PC-3 (cell line): ENCODE results near the gene SLC39A11. TPM values are rescaled to one million over a fixed set of nuclear protein-coding genes. Genes with fewer than 3 reads are reported as not detected.
"Not testable (repeated sequence)": the region's sequence is repeated elsewhere in the genome, so short reads cannot be mapped to it uniquely, and the experiment has no call there.

Experiments
- ATAC-seq: fragments of 200-7000 bp; cut with Tn5 transposase; 2 replicates; pipeline ENCODE4 v1.9.1; 2020; ENCODE audit warnings: mild to moderate bottlenecking, moderate library complexity
- BruUV-seq: library from RNA; stranded (reverse); fragments of 400-500 nt; replicated peaks from 2 replicates; lab custom pipeline; 2021; lab: Mats Ljungman, UMichigan
- CTCF ChIA-PET: fragments of 300-600 bp; sonication (Branson Sonifier 250); formaldehyde crosslinking; loops from one replicate; lab custom pipeline; 2022; ENCODE audit warnings: antibody characterized with exemption; lab: Charles Lee
- POLR2A ChIA-PET: fragments of 300-600 bp; sonication (Branson Sonifier 250); formaldehyde crosslinking; loops from one replicate; lab custom pipeline; 2022; ENCODE audit warnings: antibody characterized with exemption; ENCODE audit not compliant: unreplicated experiment; lab: Charles Lee
- DNase-seq: peaks from one replicate; pipeline ENCODE4 v3.0.0-alpha.2; 2015
- H2AFZ ChIP-seq: fragments of 300-600 bp; sonication (generic); 2 replicates; pipeline ENCODE4 v1.6.0; 2016; ENCODE audit warnings: antibody characterized with exemption, low read length
- H3F3A ChIP-seq: fragments of 300-600 bp; sonication (generic); one replicate; pipeline ENCODE4 v1.6.0; 2017; ENCODE audit warnings: antibody characterized with exemption, low read length, control low read depth, mild to moderate bottlenecking; ENCODE audit not compliant: unreplicated experiment
- H3K27ac ChIP-seq: fragments of 300-600 bp; sonication (generic); 2 replicates; pipeline ENCODE4 v1.5.1; 2016; ENCODE audit warnings: mild to moderate bottlenecking, low read length
- H3K27me3 ChIP-seq: fragments of 300-600 bp; sonication (generic); 2 replicates; pipeline ENCODE4 v1.6.1; 2016; ENCODE audit warnings: low read length, mixed read lengths
- H3K36me3 ChIP-seq: fragments of 300-600 bp; sonication (generic); 2 replicates; pipeline ENCODE4 v1.6.1; 2016; ENCODE audit warnings: low read depth, mixed run types, low read length, mixed read lengths
- H3K4me1 ChIP-seq: fragments of 300-600 bp; sonication (generic); 2 replicates; pipeline ENCODE4 v1.5.1; 2016; ENCODE audit warnings: low read length; ENCODE audit not compliant: insufficient read depth
- H3K4me2 ChIP-seq: fragments of 300-600 bp; sonication (generic); 2 replicates; pipeline ENCODE4 v1.6.0; 2016; ENCODE audit warnings: low read length
- H3K4me3 ChIP-seq: fragments of 300-600 bp; sonication (generic); 2 replicates; pipeline ENCODE4 v1.5.1; 2016; ENCODE audit warnings: mild to moderate bottlenecking, low read length, mixed read lengths
- H3K79me2 ChIP-seq: fragments of 300-600 bp; sonication (generic); 2 replicates; pipeline ENCODE4 v1.6.1; 2017; ENCODE audit warnings: low read length, mixed read lengths
- H3K9ac ChIP-seq: fragments of 300-600 bp; sonication (generic); 2 replicates; pipeline ENCODE4 v1.6.0; 2016; ENCODE audit warnings: mild to moderate bottlenecking, low read length
- H3K9me2 ChIP-seq: fragments of 300-600 bp; sonication (generic); replicated peaks from 2 replicates; pipeline ENCODE4 v1.6.1; 2016; ENCODE audit warnings: mixed run types, low read length, mixed read lengths
- H3K9me3 ChIP-seq: fragments of 300-600 bp; sonication (generic); 2 replicates; pipeline ENCODE4 v1.6.1; 2016; ENCODE audit warnings: low read length, mixed read lengths
- H4K20me1 ChIP-seq: fragments of 300-600 bp; sonication (generic); 2 replicates; pipeline ENCODE4 v1.6.1; 2016; ENCODE audit warnings: low read length, mixed read lengths
- CTCF ChIP-seq: fragments of 300-600 bp; sonication (generic); conservative IDR thresholded peaks from 2 replicates; pipeline ENCODE4 v1.5.1; 2017; ENCODE audit warnings: antibody characterized with exemption, low read depth, mild to moderate bottlenecking, low read length
- EZH2 ChIP-seq: fragments of 300-600 bp; sonication (generic); IDR thresholded peaks from one replicate; pipeline ENCODE4 v1.6.1; 2017; ENCODE audit warnings: antibody characterized with exemption, mild to moderate bottlenecking, low read length; ENCODE audit not compliant: unreplicated experiment
- EZH2phosphoT487 ChIP-seq: fragments of 300-600 bp; sonication (generic); IDR thresholded peaks from 2 replicates; pipeline ENCODE4 v1.6.1; 2018; ENCODE audit warnings: mild to moderate bottlenecking, antibody characterized with exemption, low read length, borderline replicate concordance
- intact Hi-C: fragments of 100-400 bp; cut with micrococcal nuclease; formaldehyde crosslinking; loops from 2 replicates; pipeline ENCODE4 v1.9.0; 2023
- total RNA-seq: library from RNA; depleted of rRNA; stranded (reverse); fragments of >200 nt; gene quantifications from 2 replicates; pipeline ENCODE4 v1.2.3, GENCODE V29; 2014

Gene SLC39A11
- total RNA-seq, 1 experiment from 2014 or later, result 37.7 TPM

DNA sequence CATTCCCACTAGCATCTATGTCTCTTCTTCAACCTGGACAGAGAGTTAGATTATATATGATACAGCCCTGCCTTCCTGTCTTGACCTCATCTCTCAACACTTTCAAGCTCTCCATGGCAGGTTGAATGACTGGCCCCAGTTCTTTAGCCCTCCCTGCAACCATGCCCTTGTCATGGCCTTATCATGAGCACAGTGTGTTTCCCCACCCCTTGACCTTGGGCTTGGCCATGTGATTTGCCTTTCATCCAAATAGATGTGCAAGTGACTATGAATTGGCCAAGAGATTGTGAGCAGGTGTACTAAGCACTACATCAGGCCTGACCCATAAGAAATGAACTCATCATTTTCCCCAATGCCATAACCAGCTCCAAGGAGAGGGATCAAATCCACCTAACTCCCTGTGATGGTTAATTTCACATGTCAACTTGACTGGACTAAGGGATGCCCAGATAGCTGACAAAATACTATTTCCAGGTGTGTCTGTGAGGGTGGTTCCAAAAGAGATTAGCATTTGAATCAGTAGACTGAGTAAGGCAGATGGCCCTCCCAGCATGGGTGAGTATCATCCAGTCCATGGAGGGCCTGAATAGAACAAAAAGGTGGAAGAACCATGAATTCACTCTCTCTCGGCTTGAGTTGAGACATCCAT, 97.4 kb downstream of the SLC39A11 start:
- intact Hi-C loops, result no loop called here
- TF ChIP-seq EZH2, result no peak
- no peak for TF ChIP-seq EZH2phosphoT487
- TF ChIP-seq CTCF, result no peak
- Histone ChIP-seq H3K4me2 (no peak overlapping the region), H3K36me3 (no peaks in the 10 kb centered on the region), H3K4me3 (no peak overlapping the region), H3K9me2 (0 out of 2 replicates have a peak, but pooled peaks cover 4% of the 10 kb centered on the region), H3K9ac (no peak overlapping the region), H3K4me1 (no peaks in the 10 kb centered on the region), H3F3A (no peaks in the 10 kb centered on the region), H2AFZ (no peak overlapping the region), H3K9me3 (no peaks in the 10 kb centered on the region), H4K20me1 (no peaks in the 10 kb centered on the region), H3K27ac (no peak overlapping the region), H3K27me3 (no peaks in the 10 kb centered on the region), H3K79me2 (no peaks in the 10 kb centered on the region)
- DNase-seq (no peak), ATAC-seq (no peak)
- ChIA-PET CTCF (interaction anchor here (1.0 kb wide), 1 partner anchor 9 kb away, joined by 3 read pairs; no protein-coding TSS in a partner anchor), POLR2A (no interaction called here)
- no TSS peak for BruUV-seq

- H3K79me2 ChIP-seq, H3K27ac ChIP-seq, H3K4me3 ChIP-seq, POLR2A ChIA-PET, H4K20me1 ChIP-seq, BruUV-seq, intact Hi-C loops, H3K9me2 ChIP-seq, H3K9ac ChIP-seq, H3K9me3 ChIP-seq, CTCF ChIA-PET, DNase-seq, H3K27me3 ChIP-seq, ATAC-seq, H3K4me2 ChIP-seq, H3K36me3 ChIP-seq, H2AFZ ChIP-seq, H3F3A ChIP-seq, H3K4me1 ChIP-seq: not testable (repeated sequence)
These were observed 99.6 kb downstream of the SLC39A11 start for GRCh38 chr17:72992783-72993467.

- Histone ChIP-seq H4K20me1 (no peaks in the 10 kb centered on the region), H2AFZ (no peak overlapping the region), H3K9me3 (no peaks in the 10 kb centered on the region), H3K9me2 (0 out of 2 replicates have a peak, but pooled peaks cover 4% of the 10 kb centered on the region), H3K9ac (no peak overlapping the region), H3F3A (no peaks in the 10 kb centered on the region), H3K79me2 (no peaks in the 10 kb centered on the region), H3K27ac (no peak overlapping the region), H3K36me3 (no peaks in the 10 kb centered on the region), H3K4me1 (no peaks in the 10 kb centered on the region), H3K4me2 (no peak overlapping the region), H3K27me3 (no peaks in the 10 kb centered on the region), H3K4me3 (no peak overlapping the region)
- ATAC-seq (no peak), DNase-seq (no peak)
- BruUV-seq, result no TSS peak
- ChIA-PET POLR2A (no interaction called here), CTCF (no interaction called here)
- intact Hi-C loops, result no loop called here
- TF ChIP-seq EZH2phosphoT487, result no peak
- TF ChIP-seq EZH2, result no peak
- no peak for TF ChIP-seq CTCF
These were observed 100.8 kb downstream of the SLC39A11 start for GRCh38 chr17:72991651-72992050.
